ENCODE data around the gene ZNF24.

DNA sequence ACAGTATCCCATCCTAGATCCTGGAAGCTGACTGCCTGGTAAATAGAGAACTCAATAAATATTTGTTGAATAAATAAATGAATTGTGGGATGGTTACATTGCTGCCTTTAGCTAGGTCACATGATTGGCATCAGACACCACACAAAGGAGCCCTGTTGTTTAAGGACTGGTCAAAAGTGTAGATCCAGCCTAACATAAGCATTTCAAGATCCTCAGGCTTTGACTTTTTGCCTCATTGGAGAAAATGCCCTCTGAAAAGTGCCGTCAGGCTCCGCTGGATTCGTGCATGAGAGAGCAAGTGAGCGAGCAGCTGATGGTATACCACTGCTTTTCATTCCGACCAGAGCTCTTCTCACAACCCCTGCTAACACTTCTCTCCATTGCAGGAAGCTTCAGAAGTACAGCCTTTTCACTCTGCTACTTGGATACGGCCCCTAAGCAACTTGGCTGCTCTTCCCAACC is 1.3 kb upstream of the ZNF24 start:
- TF ChIP-seq CTCF (IDR thresholded peaks at IDR 0.05) = no peak
- TF ChIP-seq ZNF416 (CRISPR knock-in tag; IDR thresholded peaks at IDR 0.05) = no peak
- TF ChIP-seq JUN (CRISPR knock-in tag; IDR thresholded peaks at IDR 0.05) = no peak
- no peak for TF ChIP-seq MAX (CRISPR knock-in tag; IDR thresholded peaks at IDR 0.05)

Measured in WTC11 (cell line).